HepG2 (cell line): Measurements from ENCODE around the gene MISP3. TPM values are rescaled to one million over a fixed set of nuclear protein-coding genes. Genes with fewer than 3 reads are reported as not detected.

Experiments
- ATAC-seq: fragments of 200-7000 bp; cut with Tn5 transposase; 3 replicates; pipeline ENCODE4 v1.9.1; 2020; ENCODE audit warnings: mild to moderate bottlenecking, moderate library complexity
- BruUV-seq: library from RNA; stranded (reverse); fragments of 400-500 nt; replicated peaks from 2 replicates; lab custom pipeline; 2021; lab: Mats Ljungman, UMichigan
- CTCF ChIA-PET: fragments of 300-600 bp; formaldehyde crosslinking; extraction: SDS; loops from one replicate; lab custom pipeline; 2021; ENCODE audit warnings: low total read pairs, inconsistent platforms, low intra/inter-chr PET ratio; lab: Yijun Ruan, JAX
- POLR2A ChIA-PET: fragments of 350-600 bp; sonication (Branson Sonifier 250); formaldehyde crosslinking; loops from one replicate; lab custom pipeline; 2020; ENCODE audit warnings: antibody characterized with exemption, inconsistent platforms; lab: Yijun Ruan, JAX
- DNase-seq: peaks from one replicate; pipeline ENCODE4 v3.0.0-alpha.2; 2015; ENCODE audit warnings: low spot score
- FAIRE-seq: peaks from 3 replicates; lab custom pipeline; 2011; peaks lifted over from hg19 to GRCh38; lab: Jason Lieb, UNC
- H2AFZ ChIP-seq: one replicate; pipeline ENCODE4 v1.6.1; 2011; ENCODE audit warnings: low read length, inconsistent platforms
- H3K27ac ChIP-seq: fragments of 300-600 bp; 3 replicates; pipeline ENCODE4 v1.8.0; 2011; ENCODE audit warnings: mixed run types, mild to moderate bottlenecking, mixed read lengths, low read length, inconsistent platforms; ENCODE audit not compliant: insufficient read depth; ENCODE audit errors: extremely low read length
- H3K27me3 ChIP-seq, 2 experiments: fragments of 200-600 bp in 1 of 2; 2 replicates in 1 of 2; 3 replicates in 1 of 2; pipeline versions ENCODE4 v1.6.0 to v1.8.0; 2011; ENCODE audit warnings: low read length in 2 of 2, mild to moderate bottlenecking in 2 of 2, moderate library complexity in 2 of 2, inconsistent platforms in 1 of 2; ENCODE audit not compliant: insufficient read depth in 2 of 2, control insufficient read depth in 1 of 2
- H3K36me3 ChIP-seq, 2 experiments: fragments of 200-600 bp in 1 of 2; replicated peaks in 1 of 2; 2 replicates in 1 of 2; 3 replicates in 1 of 2; pipeline versions ENCODE4 v1.5.1 to v1.8.0; 2011; ENCODE audit warnings: low read length in 2 of 2, inconsistent platforms in 1 of 2; ENCODE audit not compliant: insufficient read depth in 2 of 2, control insufficient read depth in 1 of 2
- H3K4me1 ChIP-seq: 2 replicates; pipeline ENCODE4 v1.5.1; 2012; ENCODE audit warnings: low read length, inconsistent platforms; ENCODE audit not compliant: insufficient read depth
- H3K4me2 ChIP-seq: 2 replicates; pipeline ENCODE4 v1.6.0; 2011; ENCODE audit warnings: low read depth, low read length, inconsistent platforms
- H3K4me3 ChIP-seq, 3 experiments: fragments of 200-600 bp in 1 of 3; sonication (generic), shearing (Covaris generic) in 1 of 3; replicated peaks in 1 of 3; 2 replicates each; pipeline ENCODE4 v1.5.1; 2011 to 2016; ENCODE audit warnings: low read length in 3 of 3, inconsistent platforms in 2 of 3, low read depth in 2 of 3, mild to moderate bottlenecking in 2 of 3, control low read depth in 1 of 3, mixed read lengths in 1 of 3; ENCODE audit not compliant: insufficient read depth in 1 of 3
- H3K79me2 ChIP-seq: one replicate; pipeline ENCODE4 v1.6.1; 2011; ENCODE audit warnings: low read length, inconsistent platforms; ENCODE audit not compliant: insufficient read depth
- H3K9ac ChIP-seq: 2 replicates; pipeline ENCODE4 v1.6.0; 2011; ENCODE audit warnings: mild to moderate bottlenecking, low read depth, low read length, inconsistent platforms; ENCODE audit not compliant: insufficient read depth
- H3K9me3 ChIP-seq: 2 replicates; pipeline ENCODE4 v1.5.1; 2012; ENCODE audit warnings: mild to moderate bottlenecking, low read length
- H4K20me1 ChIP-seq: 2 replicates; pipeline ENCODE4 v1.6.0; 2011; ENCODE audit warnings: inconsistent platforms, mild to moderate bottlenecking, low read length, moderate library complexity; ENCODE audit not compliant: insufficient read depth
- ATM ChIP-seq: fragments of 450-650 bp; IDR thresholded peaks from 2 replicates; pipeline ENCODE4 v1.7.1; 2017; ENCODE audit warnings: mild to moderate bottlenecking, borderline replicate concordance
- KLF11 ChIP-seq: IDR thresholded peaks from 2 replicates; pipeline ENCODE4 v1.6.1; 2016; ENCODE audit warnings: missing compliant biosample characterization
- MIXL1 ChIP-seq: IDR thresholded peaks from 2 replicates; pipeline ENCODE4 v1.6.1; 2016
- NFYB ChIP-seq: sonication (generic); formaldehyde crosslinking; IDR thresholded peaks from 2 replicates; pipeline ENCODE4 v1.4.0; 2020; ENCODE audit warnings: missing genetic modification reagents
- PLRG1 ChIP-seq: fragments of 450-650 bp; conservative IDR thresholded peaks from 2 replicates; pipeline ENCODE4 v1.6.1; 2016
- SAP130 ChIP-seq: IDR thresholded peaks from 2 replicates; pipeline ENCODE4 v1.6.1; 2016; ENCODE audit warnings: low read depth
- SRSF4 ChIP-seq: fragments of 200-400 bp; formaldehyde crosslinking; IDR thresholded peaks from one replicate; pipeline ENCODE4 v1.6.1; 2018; ENCODE audit warnings: mild to moderate bottlenecking, low read depth, low read length, moderate library complexity; ENCODE audit not compliant: poor library complexity, severe bottlenecking
- ZNF629 ChIP-seq: sonication (generic); formaldehyde crosslinking; conservative IDR thresholded peaks from 2 replicates; pipeline ENCODE4 v1.5.0; 2020; ENCODE audit warnings: missing genetic modification reagents
- WGBS: methylation state at CpG from one replicate; pipeline ENCODE4 v1.1.6; 2017; ENCODE audit warnings: low lambda C conversion rate; 5-methylcytosine and 5-hydroxymethylcytosine counted together
- in situ Hi-C: cut with HindIII; loops from 2 replicates; pipeline ENCODE4 v1.10.0; 2017; ENCODE audit warnings: low pct_unique_long_range_greater_than_20kb; ENCODE audit not compliant: extremely low pct_ligation_motif_present
- intact Hi-C: fragments of 100-400 bp; cut with micrococcal nuclease; formaldehyde crosslinking; loops from one replicate; pipeline ENCODE4 v1.10.0; 2022; ENCODE audit not compliant: unreplicated experiment
- polyA plus RNA-seq, 8 experiments: library from polyadenylated mRNA; depleted of rRNA in 3 of 8; stranded (reverse) in 7 of 8; unstranded in 1 of 8; fragments of >200 nt; fragmentation: Illumina TruSeq in 4 of 8; extraction: Trizol in 4 of 8; gene quantifications; 2 replicates each; pipeline versions ENCODE4 v1.2.1 to v1.2.3, GENCODE V29; 2011 to 2016; ENCODE audit warnings: low read depth in 4 of 8, missing spikeins in 1 of 8, mixed read lengths in 1 of 8; ENCODE audit not compliant: insufficient read depth in 1 of 8
- total RNA-seq, 5 experiments: library from RNA; depleted of rRNA; stranded (reverse); fragments of >200 nt; fragmentation: Illumina TruSeq; extraction: Trizol; gene quantifications; 2 replicates each; pipeline ENCODE4 v1.2.3, GENCODE V29; 2016; ENCODE audit warnings: low read depth in 1 of 5

Gene MISP3
- total and polyA plus RNA-seq, 2 of the 13 experiments (the other 11 are each of a cell fraction or from before 2014, with no cell fraction given): 2.5 to 5.4 TPM

DNA sequence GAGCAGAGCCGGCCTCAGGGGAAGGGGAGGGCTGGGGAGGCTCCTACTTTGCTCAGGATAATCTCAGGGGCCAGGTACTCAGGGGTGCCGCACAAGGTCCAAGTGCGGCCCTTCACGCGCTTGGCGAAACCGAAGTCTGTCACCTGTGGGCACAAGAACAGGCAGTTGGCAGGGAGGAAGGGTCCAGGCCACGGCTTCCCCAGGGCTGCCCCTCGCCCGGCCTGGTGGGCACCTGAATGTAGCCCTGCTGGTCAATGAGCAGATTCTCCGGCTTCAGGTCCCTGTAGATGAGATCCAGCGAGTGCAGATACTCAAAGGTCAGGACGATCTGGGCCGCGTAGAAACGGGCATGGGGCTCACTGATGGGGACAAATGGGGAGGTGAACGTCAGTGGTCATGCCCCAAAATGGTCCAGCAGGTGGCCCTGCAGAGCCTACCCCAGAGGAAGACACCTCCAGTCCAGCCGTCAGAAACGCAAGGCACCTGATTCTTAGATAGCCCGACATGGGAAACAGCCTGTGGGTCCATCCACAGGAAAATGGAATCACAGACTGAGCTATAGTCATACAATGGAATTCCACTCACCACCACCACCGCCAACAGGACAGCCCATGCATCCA, 25.1 kb downstream of the MISP3 start (continued):
- TF ChIP-seq SAP130: 0 out of 2 replicates have a peak, but pooled peaks have one; percentile 14

DNA sequence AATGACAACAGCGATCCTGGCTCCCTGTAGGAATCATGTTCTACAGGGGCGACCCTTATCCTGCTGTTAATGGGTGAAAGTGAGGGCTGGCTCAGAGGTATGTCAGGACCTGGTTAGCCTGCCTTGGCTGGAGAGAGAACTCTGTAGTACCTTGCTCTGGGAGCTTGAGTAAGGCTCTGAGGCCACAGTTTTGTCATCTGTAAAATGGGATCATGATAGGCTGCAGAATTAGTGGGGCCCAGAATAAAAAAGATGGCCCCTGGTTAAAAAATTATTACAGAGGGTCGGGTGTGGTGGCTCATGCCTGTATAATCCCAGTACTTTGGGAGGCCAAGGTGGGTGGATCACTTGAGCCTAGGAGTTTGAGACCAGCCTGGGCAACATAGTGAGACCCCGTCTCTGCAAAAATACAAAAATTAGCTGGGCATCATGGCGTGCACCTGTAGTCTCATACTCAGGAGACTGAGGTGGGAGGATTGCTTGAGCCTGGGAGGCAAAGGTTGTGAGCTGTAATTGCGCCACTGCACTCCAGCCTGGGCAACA, 28.5 kb downstream of the MISP3 start:
- H3K4me2 ChIP-seq: no peak overlapping the region
- H3K36me3 ChIP-seq: peaks cover 8 to 29% of the 10 kb centered on the region in 2 experiments
- H3K4me3 ChIP-seq: no peak overlapping the region
- H3K9ac ChIP-seq: no peak overlapping the region
- intact Hi-C loops (no loop called here), in situ Hi-C loops (no loop called here)
- H3K79me2 ChIP-seq: no peaks in the 10 kb centered on the region
- no TSS peak for BruUV-seq
- no peak overlapping the region for H2AFZ ChIP-seq
- H4K20me1 ChIP-seq: no peaks in the 10 kb centered on the region
- no peak for TF ChIP-seq ATM
- TF ChIP-seq ZNF629 (CRISPR knock-in tag): peak; percentile 63
- no peaks in the 10 kb centered on the region for H3K9me3 ChIP-seq
- POLR2A ChIA-PET: no interaction called here
- H3K27ac ChIP-seq: no peak overlapping the region
- WGBS: 100% methylated on average over 5 of the region's 6 CpGs
- no peak for DNase-seq
- CTCF ChIA-PET: no interaction called here
- no peaks in the 10 kb centered on the region for H3K4me1 ChIP-seq
- no peak for FAIRE-seq
- no peaks in the 10 kb centered on the region for H3K27me3 ChIP-seq
- no peak for ATAC-seq

DNA sequence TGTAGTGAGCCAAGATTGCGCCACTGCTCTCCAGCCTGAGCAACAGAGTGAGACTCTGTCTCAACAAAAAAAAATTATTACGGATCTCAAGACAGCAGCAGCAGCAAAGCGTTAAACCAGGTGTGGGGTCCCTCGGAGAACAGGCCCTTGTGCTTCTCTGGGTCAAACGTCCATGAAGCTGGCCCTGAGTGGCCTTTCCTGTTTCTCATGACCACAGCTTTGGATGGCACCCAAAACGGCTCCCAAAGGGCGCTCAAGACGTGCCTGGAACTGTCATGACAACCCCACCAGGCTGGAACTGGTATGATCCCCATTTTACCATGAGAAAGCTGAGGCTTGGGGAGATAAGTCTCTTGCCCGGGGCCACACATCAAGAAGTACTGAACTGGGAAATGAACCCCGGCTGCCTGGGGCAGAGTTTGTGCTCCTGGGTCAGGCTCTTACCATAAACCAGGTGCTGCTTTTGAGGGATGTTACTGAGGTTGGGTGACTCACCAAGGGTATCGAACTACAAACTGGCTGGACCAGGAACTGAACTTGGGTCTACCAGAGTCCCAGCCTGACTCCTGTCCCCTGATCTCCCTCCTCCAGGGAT, 29.6 kb downstream of the MISP3 start:
- no peaks in the 10 kb centered on the region for H3K27me3 ChIP-seq
- no peaks in the 10 kb centered on the region for H3K4me1 ChIP-seq
- H3K4me3 ChIP-seq: no peak overlapping the region
- no peak overlapping the region for H3K27ac ChIP-seq
- H3K9me3 ChIP-seq: no peaks in the 10 kb centered on the region
- WGBS: 97% methylated on average over 9 of the region's 11 CpGs
- ChIA-PET CTCF (no interaction called here), POLR2A (no interaction called here)
- H4K20me1 ChIP-seq: no peaks in the 10 kb centered on the region
- H3K9ac ChIP-seq: no peak overlapping the region
- FAIRE-seq (no peak), DNase-seq (no peak), ATAC-seq (no peak)
- no peaks in the 10 kb centered on the region for H3K79me2 ChIP-seq
- H3K36me3 ChIP-seq: peaks cover 10 to 23% of the 10 kb centered on the region in 2 experiments
- H2AFZ ChIP-seq: no peak overlapping the region
- in situ Hi-C loops: no loop called here
- TF ChIP-seq MIXL1: no peak
- TF ChIP-seq NFYB (CRISPR knock-in tag): no peak
- TF ChIP-seq KLF11: no peak
- no peak for TF ChIP-seq SRSF4
- no peak for TF ChIP-seq PLRG1
- TF ChIP-seq, all 625 proteins: peak for 0
- intact Hi-C loops: no loop called here
- no TSS peak for BruUV-seq
- no peak overlapping the region for H3K4me2 ChIP-seq
